PC-3 (cell line): ENCODE results near the gene TEX55. TPM values are rescaled to one million over a fixed set of nuclear protein-coding genes. Genes with fewer than 3 reads are reported as not detected.
A peak's percentile ranks its signal among the peaks of the same experiment; 100 is the strongest.

Experiments used
- ATAC-seq: fragments of 200-7000 bp; cut with Tn5 transposase; 2 replicates; pipeline ENCODE4 v1.9.1; 2020; ENCODE audit warnings: mild to moderate bottlenecking, moderate library complexity
- BruUV-seq: library from RNA; stranded (reverse); fragments of 400-500 nt; replicated peaks from 2 replicates; lab custom pipeline; 2021; lab: Mats Ljungman, UMichigan
- CTCF ChIA-PET: fragments of 300-600 bp; sonication (Branson Sonifier 250); formaldehyde crosslinking; loops from one replicate; lab custom pipeline; 2022; ENCODE audit warnings: antibody characterized with exemption; lab: Charles Lee
- POLR2A ChIA-PET: fragments of 300-600 bp; sonication (Branson Sonifier 250); formaldehyde crosslinking; loops from one replicate; lab custom pipeline; 2022; ENCODE audit warnings: antibody characterized with exemption; ENCODE audit not compliant: unreplicated experiment; lab: Charles Lee
- DNase-seq: peaks from one replicate; pipeline ENCODE4 v3.0.0-alpha.2; 2015
- H2AFZ ChIP-seq: fragments of 300-600 bp; sonication (generic); 2 replicates; pipeline ENCODE4 v1.6.0; 2016; ENCODE audit warnings: antibody characterized with exemption, low read length
- H3F3A ChIP-seq: fragments of 300-600 bp; sonication (generic); one replicate; pipeline ENCODE4 v1.6.0; 2017; ENCODE audit warnings: antibody characterized with exemption, low read length, control low read depth, mild to moderate bottlenecking; ENCODE audit not compliant: unreplicated experiment
- H3K27ac ChIP-seq: fragments of 300-600 bp; sonication (generic); 2 replicates; pipeline ENCODE4 v1.5.1; 2016; ENCODE audit warnings: mild to moderate bottlenecking, low read length
- H3K27me3 ChIP-seq: fragments of 300-600 bp; sonication (generic); 2 replicates; pipeline ENCODE4 v1.6.1; 2016; ENCODE audit warnings: low read length, mixed read lengths
- H3K36me3 ChIP-seq: fragments of 300-600 bp; sonication (generic); 2 replicates; pipeline ENCODE4 v1.6.1; 2016; ENCODE audit warnings: low read depth, mixed run types, low read length, mixed read lengths
- H3K4me1 ChIP-seq: fragments of 300-600 bp; sonication (generic); 2 replicates; pipeline ENCODE4 v1.5.1; 2016; ENCODE audit warnings: low read length; ENCODE audit not compliant: insufficient read depth
- H3K4me2 ChIP-seq: fragments of 300-600 bp; sonication (generic); 2 replicates; pipeline ENCODE4 v1.6.0; 2016; ENCODE audit warnings: low read length
- H3K4me3 ChIP-seq: fragments of 300-600 bp; sonication (generic); 2 replicates; pipeline ENCODE4 v1.5.1; 2016; ENCODE audit warnings: mild to moderate bottlenecking, low read length, mixed read lengths
- H3K79me2 ChIP-seq: fragments of 300-600 bp; sonication (generic); 2 replicates; pipeline ENCODE4 v1.6.1; 2017; ENCODE audit warnings: low read length, mixed read lengths
- H3K9ac ChIP-seq: fragments of 300-600 bp; sonication (generic); 2 replicates; pipeline ENCODE4 v1.6.0; 2016; ENCODE audit warnings: mild to moderate bottlenecking, low read length
- H3K9me2 ChIP-seq: fragments of 300-600 bp; sonication (generic); replicated peaks from 2 replicates; pipeline ENCODE4 v1.6.1; 2016; ENCODE audit warnings: mixed run types, low read length, mixed read lengths
- H3K9me3 ChIP-seq: fragments of 300-600 bp; sonication (generic); 2 replicates; pipeline ENCODE4 v1.6.1; 2016; ENCODE audit warnings: low read length, mixed read lengths
- H4K20me1 ChIP-seq: fragments of 300-600 bp; sonication (generic); 2 replicates; pipeline ENCODE4 v1.6.1; 2016; ENCODE audit warnings: low read length, mixed read lengths
- EZH2 ChIP-seq: fragments of 300-600 bp; sonication (generic); IDR thresholded peaks from one replicate; pipeline ENCODE4 v1.6.1; 2017; ENCODE audit warnings: antibody characterized with exemption, mild to moderate bottlenecking, low read length; ENCODE audit not compliant: unreplicated experiment
- EZH2phosphoT487 ChIP-seq: fragments of 300-600 bp; sonication (generic); IDR thresholded peaks from 2 replicates; pipeline ENCODE4 v1.6.1; 2018; ENCODE audit warnings: mild to moderate bottlenecking, antibody characterized with exemption, low read length, borderline replicate concordance
- intact Hi-C: fragments of 100-400 bp; cut with micrococcal nuclease; formaldehyde crosslinking; loops from 2 replicates; pipeline ENCODE4 v1.9.0; 2023
- total RNA-seq: library from RNA; depleted of rRNA; stranded (reverse); fragments of >200 nt; gene quantifications from 2 replicates; pipeline ENCODE4 v1.2.3, GENCODE V29; 2014
- TF ChIP-seq, protein P1 (sequence below): fragments of 300-600 bp; sonication (generic); conservative IDR thresholded peaks from 2 replicates; pipeline ENCODE4 v1.5.1; 2017; ENCODE audit warnings: antibody characterized with exemption, low read depth, mild to moderate bottlenecking, low read length

Gene TEX55
- total RNA-seq, 1 experiment from 2014 or later: 0.33 TPM

DNA sequence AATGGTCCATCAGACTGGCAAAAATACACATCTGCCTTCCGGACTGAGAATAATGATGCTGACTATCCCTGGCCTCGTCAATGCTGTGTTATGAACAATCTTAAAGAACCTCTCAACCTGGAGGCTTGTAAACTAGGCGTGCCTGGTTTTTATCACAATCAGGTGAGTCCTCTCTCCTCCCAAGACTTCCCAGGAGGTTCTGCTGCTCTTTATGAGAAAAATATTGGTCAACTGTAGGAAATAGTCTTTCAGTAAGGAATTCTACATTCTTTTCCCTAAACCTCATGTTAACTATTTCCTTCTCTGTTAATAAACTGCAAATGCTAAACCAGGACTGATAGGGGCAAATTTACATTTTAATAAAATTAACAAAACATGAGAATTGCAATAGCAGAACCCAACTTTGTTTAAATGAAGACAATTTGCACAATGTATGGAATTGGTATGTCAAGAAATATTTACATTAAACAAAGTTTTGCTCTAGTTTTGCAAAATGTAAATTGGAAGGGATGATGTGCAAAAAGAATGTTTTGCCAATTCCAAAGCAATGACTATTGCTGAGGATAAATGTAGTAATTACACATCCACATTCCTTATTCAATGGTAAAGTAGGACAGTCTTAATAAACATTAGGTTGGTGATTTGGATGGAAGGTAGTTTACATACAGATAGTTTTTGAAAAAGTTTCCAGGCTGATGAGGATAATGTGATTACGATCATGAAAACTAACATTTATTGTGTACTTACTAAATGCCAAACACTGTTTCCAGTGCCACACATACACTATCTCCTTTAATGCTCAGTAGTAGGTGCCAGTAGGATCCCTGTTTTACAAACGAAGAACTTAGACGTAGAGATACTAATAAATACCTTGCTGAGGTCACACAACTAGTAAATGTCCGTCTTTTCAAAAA, 48.5 kb downstream of the TEX55 start:
- TF ChIP-seq, protein P1, sequence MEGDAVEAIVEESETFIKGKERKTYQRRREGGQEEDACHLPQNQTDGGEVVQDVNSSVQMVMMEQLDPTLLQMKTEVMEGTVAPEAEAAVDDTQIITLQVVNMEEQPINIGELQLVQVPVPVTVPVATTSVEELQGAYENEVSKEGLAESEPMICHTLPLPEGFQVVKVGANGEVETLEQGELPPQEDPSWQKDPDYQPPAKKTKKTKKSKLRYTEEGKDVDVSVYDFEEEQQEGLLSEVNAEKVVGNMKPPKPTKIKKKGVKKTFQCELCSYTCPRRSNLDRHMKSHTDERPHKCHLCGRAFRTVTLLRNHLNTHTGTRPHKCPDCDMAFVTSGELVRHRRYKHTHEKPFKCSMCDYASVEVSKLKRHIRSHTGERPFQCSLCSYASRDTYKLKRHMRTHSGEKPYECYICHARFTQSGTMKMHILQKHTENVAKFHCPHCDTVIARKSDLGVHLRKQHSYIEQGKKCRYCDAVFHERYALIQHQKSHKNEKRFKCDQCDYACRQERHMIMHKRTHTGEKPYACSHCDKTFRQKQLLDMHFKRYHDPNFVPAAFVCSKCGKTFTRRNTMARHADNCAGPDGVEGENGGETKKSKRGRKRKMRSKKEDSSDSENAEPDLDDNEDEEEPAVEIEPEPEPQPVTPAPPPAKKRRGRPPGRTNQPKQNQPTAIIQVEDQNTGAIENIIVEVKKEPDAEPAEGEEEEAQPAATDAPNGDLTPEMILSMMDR: no peak
- no peak for TF ChIP-seq EZH2
- TF ChIP-seq EZH2phosphoT487: no peak

GRCh38 chr3:119195151-119195476, 49.1 kb downstream of the TEX55 start:
- H3K36me3 ChIP-seq: no peaks in the 10 kb centered on the region
- TF ChIP-seq EZH2phosphoT487 (no peak), EZH2 (no peak)
- TF ChIP-seq, protein P1: no peak
- H3K79me2 ChIP-seq: no peaks in the 10 kb centered on the region
- no peaks in the 10 kb centered on the region for H3K9me3 ChIP-seq
- ChIA-PET POLR2A (interaction anchor here (0.6 kb wide), 1 partner anchor 24 kb away, joined by 3 read pairs; no protein-coding TSS in a partner anchor), CTCF (no interaction called here)
- no peak overlapping the region for H3K9ac ChIP-seq
- intact Hi-C loops: no loop called here
- H3K27ac ChIP-seq: peak overlapping the region; percentile 9; the same call in 1 of the 2 replicates
- H3K9me2 ChIP-seq: no peaks in the 10 kb centered on the region
- H2AFZ ChIP-seq: peak overlapping the region; percentile 39
- H3K4me2 ChIP-seq: peak overlapping the region; percentile 5; the same call in 1 of the 2 replicates
- no peaks in the 10 kb centered on the region for H3K27me3 ChIP-seq
- no peak for DNase-seq
- H3F3A ChIP-seq: no peaks in the 10 kb centered on the region
- H4K20me1 ChIP-seq: no peaks in the 10 kb centered on the region
- H3K4me3 ChIP-seq: no peak overlapping the region
- peaks cover 25% of the 10 kb centered on the region for H3K4me1 ChIP-seq
- no TSS peak for BruUV-seq
- ATAC-seq: no peak

More for the DNA sequence above, 48.5 kb downstream of the TEX55 start:
- POLR2A ChIA-PET: no interaction called here
- Histone ChIP-seq H4K20me1 (no peaks in the 10 kb centered on the region), H3K4me2 (peak overlapping the region; percentile 5), H3K79me2 (no peaks in the 10 kb centered on the region), H3K27ac (peak overlapping the region; percentile 9; the same call in 1 of the 2 replicates), H2AFZ (peak overlapping the region; percentile 39), H3K4me3 (no peak overlapping the region), H3K9me2 (no peaks in the 10 kb centered on the region), H3K27me3 (no peaks in the 10 kb centered on the region), H3K9me3 (no peaks in the 10 kb centered on the region), H3F3A (no peaks in the 10 kb centered on the region), H3K4me1 (peaks cover 25% of the 10 kb centered on the region), H3K36me3 (no peaks in the 10 kb centered on the region), H3K9ac (no peak overlapping the region)
- intact Hi-C loops: no loop called here
- ATAC-seq (peak; percentile 66), DNase-seq (peak; percentile 67)
- CTCF ChIA-PET: no interaction called here
- BruUV-seq: no TSS peak

GRCh38 chr3:119195911-119196310, 49.9 kb downstream of the TEX55 start:
- ChIA-PET POLR2A (no interaction called here), CTCF (no interaction called here)
- Histone ChIP-seq H3K36me3 (no peaks in the 10 kb centered on the region), H3K9ac (no peak overlapping the region), H2AFZ (no peak overlapping the region), H3K9me2 (no peaks in the 10 kb centered on the region), H3K4me1 (peaks cover 25% of the 10 kb centered on the region), H3K27ac (no peak overlapping the region), H3K9me3 (no peaks in the 10 kb centered on the region), H3K4me2 (no peak overlapping the region), H3K4me3 (no peak overlapping the region), H3K79me2 (no peaks in the 10 kb centered on the region), H3F3A (no peaks in the 10 kb centered on the region), H4K20me1 (no peaks in the 10 kb centered on the region), H3K27me3 (no peaks in the 10 kb centered on the region)
- TF ChIP-seq EZH2phosphoT487: no peak
- TF ChIP-seq, protein P1: no peak
- TF ChIP-seq EZH2: no peak
- intact Hi-C loops: no loop called here
- ATAC-seq (no peak), DNase-seq (peak; percentile 22)
- BruUV-seq: no TSS peak
